Measurements from ENCODE around the gene FAM241B.

GRCh38 chr10:69629897-69630650 is at the start of gene FAM241B:
- TF ChIP-seq CTCF (conservative IDR thresholded peaks at IDR 0.05) (peak; percentile 100), ZFX (IDR thresholded peaks at IDR 0.05) (peak; percentile 47; the same call in 1 of the 2 replicates)
